SU-DHL-6 (cell line): ENCODE data around the gene JMY.

Source experiments
- CTCF ChIP-seq: fragments of 200-600 bp; sonication (generic); IDR thresholded peaks from one replicate; pipeline ENCODE4 v1.5.1; 2017; ENCODE audit warnings: antibody characterized with exemption, mild to moderate bottlenecking, low read length, moderate library complexity; ENCODE audit not compliant: insufficient read depth, poor library complexity, severe bottlenecking
- EZH2phosphoT487 ChIP-seq: fragments of 200-600 bp; sonication (generic), shearing (Covaris generic); conservative IDR thresholded peaks from 2 replicates; pipeline ENCODE4 v1.6.1; 2018; ENCODE audit warnings: mild to moderate bottlenecking, antibody characterized with exemption, low read length, moderate library complexity, mixed read lengths

DNA sequence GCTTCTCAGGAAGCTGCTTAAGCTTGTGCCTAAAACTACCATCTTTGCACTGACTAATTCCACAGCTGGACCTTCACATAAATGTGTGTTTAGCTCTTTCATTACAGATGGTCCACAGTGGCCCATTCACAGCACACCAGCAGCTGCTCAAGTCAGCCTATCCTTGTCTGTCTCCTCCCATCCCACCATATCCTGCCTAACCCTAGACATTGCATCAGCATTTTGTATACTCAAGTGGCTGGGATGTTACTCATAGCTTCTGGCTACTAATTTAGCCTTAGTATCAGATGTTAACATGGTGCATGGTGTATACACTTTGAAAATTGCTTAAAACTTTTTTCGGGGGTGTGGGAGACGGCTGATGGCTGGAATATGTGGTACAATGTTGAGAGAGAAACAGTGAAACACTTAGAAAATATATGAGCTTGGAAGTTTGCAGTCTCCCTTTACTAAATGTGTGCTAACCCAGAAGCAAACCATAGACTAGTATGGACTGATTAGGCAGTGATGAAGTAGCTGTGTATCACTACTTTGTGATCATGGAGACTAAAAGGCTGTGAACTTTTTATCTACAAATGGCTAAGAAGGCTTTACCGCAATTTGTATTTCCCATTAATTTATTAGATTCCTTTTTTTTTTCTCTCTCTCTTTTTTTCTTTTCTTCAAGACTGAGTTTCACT, 83.1 kb downstream of the JMY start:
- TF ChIP-seq CTCF (no peak), EZH2phosphoT487 (no peak)
